IMR-90 (cell line): ENCODE measurements around the gene IL22RA2.

Source experiments
- CHD1 ChIP-seq: IDR thresholded peaks from 2 replicates; pipeline ENCODE4 v1.6.1; 2012; ENCODE audit warnings: low read depth, low read length, improper control_type of control experiment
- CTCF ChIP-seq: conservative IDR thresholded peaks from 2 replicates; pipeline ENCODE4 v1.5.1; 2012; ENCODE audit warnings: mild to moderate bottlenecking, low read depth, low read length, improper control_type of control experiment
- ELK1 ChIP-seq: fragments of 150-350 bp; IDR thresholded peaks from 2 replicates; pipeline ENCODE4 v1.6.1; 2016; ENCODE audit warnings: low read depth, mild to moderate bottlenecking, low read length, moderate library complexity, borderline replicate concordance
- NFE2L2 ChIP-seq: fragments of 150-350 bp; IDR thresholded peaks from 2 replicates; pipeline ENCODE4 v1.6.1; 2016; ENCODE audit warnings: low read depth, mild to moderate bottlenecking, low read length
- POLR2A ChIP-seq: IDR thresholded peaks from 2 replicates; pipeline ENCODE4 v1.6.1; 2012; ENCODE audit warnings: mild to moderate bottlenecking, low read depth, low read length
- USF2 ChIP-seq: fragments of 150-350 bp; IDR thresholded peaks from 2 replicates; pipeline ENCODE4 v1.6.1; 2017; ENCODE audit warnings: mild to moderate bottlenecking, antibody characterized with exemption, low read length, low read depth

- TF ChIP-seq CTCF (no peak), CHD1 (no peak), POLR2A (no peak), USF2 (no peak), ELK1 (no peak), NFE2L2 (no peak)
Observed at GRCh38 chr6:137162692-137163306, 10.6 kb downstream of the IL22RA2 start.
